ENCODE measurements around the gene ID2. TPM values are rescaled to one million over a fixed set of nuclear protein-coding genes. Genes with fewer than 3 reads are reported as not detected.

The ID2 gene
- total RNA-seq, 1 experiment from 2014 or later = 112 TPM

GRCh38 chr2:8732601-8733000, 50.7 kb downstream of the ID2 start:
- Histone ChIP-seq H3K9me2 (ENCODE audit: insufficient read depth) (no peaks in the 10 kb centered on the region), H4K20me1 (ENCODE audit: insufficient read depth) (no peaks in the 10 kb centered on the region), H2AFZ (ENCODE audit: low read depth, low read length, poor library complexity, severe bottlenecking) (no peak overlapping the region), H3K36me3 (ENCODE audit: control insufficient read depth in 1 of 2, insufficient read depth in 2 of 2, low read length in 2 of 2) (peaks cover 0 to 3% of the 10 kb centered on the region in 2 experiments; a peak in 2 of 4 replicates), H3K9ac (ENCODE audit: low read length) (no peak overlapping the region), H3K4me1 (ENCODE audit: control insufficient read depth in 1 of 2, insufficient read depth in 2 of 2, low read length in 2 of 2) (no peaks in the 10 kb centered on the region), H3K27ac (ENCODE audit: low read depth, low read length) (no peak overlapping the region), H3K27me3 (ENCODE audit: insufficient read depth, low read length) (no peaks in the 10 kb centered on the region), H3K4me3 (replicated peaks in 1 of 2; ENCODE audit: low read depth in 1 of 2, low read length in 2 of 2) (no peak overlapping the region), H3K9me3 (ENCODE audit: control insufficient read depth in 1 of 2, insufficient read depth in 1 of 2, low read depth in 1 of 2, low read length in 2 of 2) (no peaks in the 10 kb centered on the region), H3K79me2 (ENCODE audit: insufficient read depth, low read length) (no peaks in the 10 kb centered on the region), H3K4me2 (ENCODE audit: low read length) (no peak overlapping the region)
- BruUV-seq (replicated peaks) = no TSS peak
- RAD21 ChIA-PET (ENCODE audit: low non-redundant PET in 1 of 2, low total read pairs in 2 of 2, uncharacterized antibody in 2 of 2, unreplicated experiment in 2 of 2) = no interaction called here
- POLR2A ChIA-PET = no interaction called here
- DNase-seq (ENCODE audit: low read depth, low spot score) (no peak), ATAC-seq (no peak)
- intact Hi-C loops (cut with micrococcal nuclease) = no loop called here
- CTCF ChIA-PET = no interaction called here
- no peak for TF ChIP-seq CEBPB (IDR thresholded peaks at IDR 0.05; ENCODE audit: low read depth)
- no peak for TF ChIP-seq TCF7L2 (IDR thresholded peaks at IDR 0.05; ENCODE audit: borderline replicate concordance, extremely low read depth, insufficient read depth, insufficient read length)
- TF ChIP-seq SIN3A (IDR thresholded peaks at IDR 0.05; ENCODE audit: low read depth) = no peak
- no peak for TF ChIP-seq YY1 (IDR thresholded peaks at IDR 0.05; ENCODE audit: extremely low read depth, insufficient replicate concordance, low read depth, low read length)
- TF ChIP-seq MAX (IDR thresholded peaks at IDR 0.05) = no peak
- TF ChIP-seq ELF1 (IDR thresholded peaks at IDR 0.05; ENCODE audit: borderline replicate concordance, low read depth) = no peak
- TF ChIP-seq SP1 (IDR thresholded peaks at IDR 0.05; ENCODE audit: low read depth) = no peak

Other genes with a start within 250 kb of the ID2 start
- gene KIDINS220, start 155.6 kb downstream of the ID2 start, total RNA-seq (2021; ENCODE audit: unreplicated experiment) = 20.1 TPM